GM13977 (cell line): ENCODE data around the gene TTLL13.

ENCODE experiments used
- DNase-seq: peaks from one replicate; pipeline ENCODE4 v3.0.0; 2012; ENCODE audit warnings: low spot score
- CTCF ChIP-seq: IDR thresholded peaks from 2 replicates; pipeline ENCODE4 v1.5.1; 2012; ENCODE audit warnings: mild to moderate bottlenecking, control low read depth; ENCODE audit not compliant: insufficient read depth; ENCODE audit errors: extremely low read depth, missing control alignments
- in situ Hi-C: fragments of 300-500 bp; cut with MboI; formaldehyde crosslinking; loops from one replicate; pipeline ENCODE4 v1.12.0; 2022; ENCODE audit warnings: low sequenced_read_pairs, low pct_unique_long_range_greater_than_20kb, mixed read lengths, inconsistent platforms; ENCODE audit not compliant: unreplicated experiment

The TTLL13 gene

GRCh38 chr15:90234096-90234988, 15.0 kb upstream of the TTLL13 start, which contains the start of gene GDPGP1:
GDPGP1 (plus strand) TSS chr15:90234209; CDS start chr15:90240909, 6,700 bp downstream.
- no peak for TF ChIP-seq CTCF
- in situ Hi-C loops: no loop called here
- DNase-seq: no peak

GRCh38 chr15:90239371-90239770, 10.0 kb upstream of the TTLL13 start:
- in situ Hi-C loops: no loop called here
- no peak for TF ChIP-seq CTCF
- DNase-seq: no peak

- no peak for TF ChIP-seq CTCF
- in situ Hi-C loops: no loop called here
- no peak for DNase-seq
Observed at GRCh38 chr15:90240856-90241255, 8.5 kb upstream of the TTLL13 start.

- in situ Hi-C loops: no loop called here
- DNase-seq: no peak
- no peak for TF ChIP-seq CTCF
Observed at GRCh38 chr15:90241343-90242192, 7.8 kb upstream of the TTLL13 start.

- no peak for DNase-seq
- TF ChIP-seq CTCF: no peak
- in situ Hi-C loops: no loop called here
Observed at GRCh38 chr15:90243943-90244639, 5.3 kb upstream of the TTLL13 start.

GRCh38 chr15:90248789-90249202, 560 bp upstream of the TTLL13 start:
- no peak for DNase-seq
- no peak for TF ChIP-seq CTCF
- in situ Hi-C loops: no loop called here
